NB4 (cell line): Measurements from ENCODE around the gene GPR151.

Source experiments
- DNase-seq: peaks from one replicate; pipeline ENCODE4 v3.0.0; 2010; ENCODE audit warnings: low read depth
- H3K4me3 ChIP-seq: one replicate; pipeline ENCODE4 v1.5.1; 2011; ENCODE audit warnings: mild to moderate bottlenecking, low read depth, low read length, moderate library complexity
- MYC ChIP-seq: IDR thresholded peaks from 2 replicates; pipeline ENCODE4 v1.6.1; 2011; ENCODE audit warnings: low read depth, low read length
- POLR2A ChIP-seq: IDR thresholded peaks from 2 replicates; pipeline ENCODE4 v1.6.1; 2011; ENCODE audit warnings: mild to moderate bottlenecking; ENCODE audit not compliant: insufficient read length; ENCODE audit errors: extremely low read depth
- TF ChIP-seq, protein P1 (sequence below): IDR thresholded peaks from 2 replicates; pipeline ENCODE4 v1.6.1; 2011; ENCODE audit warnings: low read depth, low read length
- TF ChIP-seq, protein P2 (sequence below): IDR thresholded peaks from one replicate; pipeline ENCODE4 v1.5.1; 2012; ENCODE audit warnings: low read depth, low read length

Gene GPR151

DNA sequence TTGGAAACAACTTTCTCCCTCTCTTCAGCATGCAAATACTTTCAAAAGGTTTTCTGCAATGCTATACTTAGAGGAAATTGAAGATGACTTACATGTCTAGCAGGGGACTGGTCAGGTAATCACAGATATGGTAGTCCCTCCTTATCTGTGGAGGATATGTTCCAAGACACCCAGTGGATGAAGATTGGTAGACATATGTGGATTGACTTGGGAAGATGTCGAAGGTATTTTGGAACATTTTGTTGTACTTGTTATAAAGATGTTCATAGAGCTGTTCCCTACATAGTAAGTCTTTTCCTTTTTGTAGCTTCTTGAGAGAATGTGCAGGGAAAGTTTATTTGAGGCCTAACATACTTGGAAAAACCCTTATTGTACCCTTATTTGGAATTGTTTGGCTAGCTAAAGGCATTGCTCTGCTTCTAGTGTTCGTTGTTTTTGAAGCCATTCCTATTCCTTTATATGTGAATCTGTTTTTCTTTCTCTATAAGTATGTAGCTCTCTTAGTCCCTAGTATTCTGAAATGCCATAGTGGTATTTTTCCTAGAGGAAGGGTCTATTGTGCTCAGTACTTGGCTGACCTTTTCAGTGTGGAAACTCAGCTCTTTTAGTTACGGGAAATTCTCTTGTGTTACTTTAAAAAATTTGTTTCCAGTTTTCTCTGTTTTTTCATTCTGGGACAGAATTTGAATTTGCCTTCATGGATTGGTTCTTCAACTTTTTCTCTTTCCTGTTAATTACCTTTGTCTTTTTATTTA lies 25.7 kb downstream of the GPR151 start:
- no peak for DNase-seq
- H3K4me3 ChIP-seq = no peak overlapping the region
- TF ChIP-seq, protein P1, sequence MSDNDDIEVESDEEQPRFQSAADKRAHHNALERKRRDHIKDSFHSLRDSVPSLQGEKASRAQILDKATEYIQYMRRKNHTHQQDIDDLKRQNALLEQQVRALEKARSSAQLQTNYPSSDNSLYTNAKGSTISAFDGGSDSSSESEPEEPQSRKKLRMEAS = no peak
- TF ChIP-seq POLR2A (no peak), MYC (no peak)
- TF ChIP-seq, protein P2, sequence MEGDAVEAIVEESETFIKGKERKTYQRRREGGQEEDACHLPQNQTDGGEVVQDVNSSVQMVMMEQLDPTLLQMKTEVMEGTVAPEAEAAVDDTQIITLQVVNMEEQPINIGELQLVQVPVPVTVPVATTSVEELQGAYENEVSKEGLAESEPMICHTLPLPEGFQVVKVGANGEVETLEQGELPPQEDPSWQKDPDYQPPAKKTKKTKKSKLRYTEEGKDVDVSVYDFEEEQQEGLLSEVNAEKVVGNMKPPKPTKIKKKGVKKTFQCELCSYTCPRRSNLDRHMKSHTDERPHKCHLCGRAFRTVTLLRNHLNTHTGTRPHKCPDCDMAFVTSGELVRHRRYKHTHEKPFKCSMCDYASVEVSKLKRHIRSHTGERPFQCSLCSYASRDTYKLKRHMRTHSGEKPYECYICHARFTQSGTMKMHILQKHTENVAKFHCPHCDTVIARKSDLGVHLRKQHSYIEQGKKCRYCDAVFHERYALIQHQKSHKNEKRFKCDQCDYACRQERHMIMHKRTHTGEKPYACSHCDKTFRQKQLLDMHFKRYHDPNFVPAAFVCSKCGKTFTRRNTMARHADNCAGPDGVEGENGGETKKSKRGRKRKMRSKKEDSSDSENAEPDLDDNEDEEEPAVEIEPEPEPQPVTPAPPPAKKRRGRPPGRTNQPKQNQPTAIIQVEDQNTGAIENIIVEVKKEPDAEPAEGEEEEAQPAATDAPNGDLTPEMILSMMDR = no peak

DNA sequence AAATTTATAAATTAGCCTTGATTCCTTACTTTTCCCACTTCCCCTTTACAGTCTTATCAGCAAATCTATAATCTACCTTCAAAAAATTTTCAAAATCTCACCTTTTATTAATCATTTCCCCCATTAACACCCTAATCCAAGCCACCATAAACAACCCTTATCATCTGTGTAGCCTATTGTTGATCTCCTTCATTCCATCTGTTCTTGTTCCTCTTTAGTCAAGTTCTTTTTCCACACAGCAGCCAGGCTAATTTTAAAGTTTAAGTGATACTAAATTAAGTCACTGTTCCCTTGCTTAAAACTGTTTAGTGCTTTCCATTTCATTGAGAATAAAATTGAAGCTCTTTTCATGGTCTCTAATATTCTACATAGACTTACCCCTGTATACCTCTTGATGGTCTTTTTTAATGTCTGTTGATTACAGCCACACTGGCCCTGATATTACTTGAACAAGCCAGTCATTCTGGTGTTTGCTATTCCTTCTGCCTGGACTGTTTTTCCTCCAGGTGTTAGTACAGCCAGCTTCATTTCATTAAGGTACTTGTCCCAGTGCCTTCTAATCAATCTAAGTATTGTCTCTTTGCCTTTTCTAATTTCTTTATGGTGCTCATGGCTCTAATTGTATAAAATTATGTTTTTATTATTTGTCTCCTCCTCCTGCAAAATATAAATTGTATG lies 31.1 kb downstream of the GPR151 start:
- DNase-seq = no peak
- H3K4me3 ChIP-seq = no peak overlapping the region
- TF ChIP-seq, protein P2 = no peak
- TF ChIP-seq POLR2A (no peak), MYC (no peak)
- TF ChIP-seq, protein P1 = no peak

DNA sequence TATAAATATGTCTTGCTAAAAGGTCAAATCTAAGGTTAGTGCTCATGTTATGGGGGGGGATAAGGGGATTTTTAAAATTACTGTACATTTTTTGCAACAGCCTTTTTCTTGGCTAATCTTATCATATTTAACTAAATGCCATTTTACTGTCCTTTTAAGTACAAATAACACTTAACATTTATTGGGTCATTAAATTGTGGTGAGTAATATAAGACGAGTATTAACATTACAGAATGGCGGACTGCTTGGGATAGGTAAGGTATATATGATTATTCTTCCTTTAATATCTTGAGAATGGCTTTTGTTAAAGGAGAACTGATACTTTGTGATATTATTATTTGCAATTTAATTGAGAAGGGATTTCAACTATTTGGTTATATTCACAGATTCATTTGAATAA lies 33.2 kb downstream of the GPR151 start:
- TF ChIP-seq, protein P2 = no peak
- TF ChIP-seq MYC = no peak
- TF ChIP-seq, protein P1 = no peak
- TF ChIP-seq POLR2A = no peak
- no peak overlapping the region for H3K4me3 ChIP-seq
- DNase-seq = no peak

DNA sequence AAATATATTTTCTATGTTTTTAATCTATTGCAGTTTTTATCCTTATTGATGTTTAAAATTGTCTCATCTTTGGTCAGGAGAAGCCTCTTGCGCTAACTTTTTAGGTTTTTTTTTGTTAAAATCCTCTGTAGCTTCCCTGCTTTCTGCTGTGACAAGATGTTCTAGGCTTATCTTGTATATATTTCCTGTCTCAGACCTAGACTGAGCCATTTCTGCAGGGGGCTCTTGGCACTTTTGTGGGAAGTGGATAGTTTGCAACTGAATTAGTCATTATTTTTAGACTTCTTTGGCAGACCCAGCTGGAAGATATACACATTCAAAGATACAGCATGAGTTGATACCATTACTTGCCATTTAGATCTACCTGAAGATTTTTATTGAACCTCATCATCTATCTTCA lies 40.1 kb downstream of the GPR151 start:
- no peak for DNase-seq

DNA sequence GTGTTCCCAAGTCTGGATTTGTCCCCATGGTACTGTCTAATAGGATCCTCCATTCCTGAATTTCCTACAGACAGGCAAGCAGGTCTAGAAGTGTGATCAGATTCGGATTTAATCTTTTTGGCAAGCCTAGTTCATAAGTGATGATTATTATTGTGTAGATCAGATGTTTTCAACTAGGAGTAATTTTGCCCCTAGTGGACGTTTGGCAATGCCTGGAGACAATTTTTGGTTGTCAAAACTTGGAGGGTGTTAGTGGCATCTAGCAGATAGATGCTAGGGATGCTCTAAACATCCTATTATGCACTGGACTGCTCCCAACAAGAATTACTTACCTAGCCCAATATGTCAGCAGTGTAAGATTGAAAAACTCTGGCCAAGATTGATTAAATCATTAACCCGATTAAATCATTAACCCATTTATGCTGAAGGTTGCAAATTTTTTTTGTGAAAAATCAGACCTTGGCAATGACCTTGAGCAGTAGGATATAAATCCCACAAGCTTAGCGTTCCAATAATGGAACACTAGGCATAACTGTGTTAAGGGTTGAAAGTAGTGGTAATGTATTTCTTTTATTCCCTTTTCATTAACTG lies 40.7 kb downstream of the GPR151 start:
- DNase-seq = no peak
- H3K4me3 ChIP-seq = no peak overlapping the region
- TF ChIP-seq POLR2A (no peak), MYC (no peak)
- TF ChIP-seq, protein P1 = no peak
- TF ChIP-seq, protein P2 = no peak

More for the DNA sequence above, 40.1 kb downstream of the GPR151 start:
- TF ChIP-seq MYC = no peak
- TF ChIP-seq POLR2A = no peak
- TF ChIP-seq, protein P1 = no peak
- H3K4me3 ChIP-seq = no peak overlapping the region

DNA sequence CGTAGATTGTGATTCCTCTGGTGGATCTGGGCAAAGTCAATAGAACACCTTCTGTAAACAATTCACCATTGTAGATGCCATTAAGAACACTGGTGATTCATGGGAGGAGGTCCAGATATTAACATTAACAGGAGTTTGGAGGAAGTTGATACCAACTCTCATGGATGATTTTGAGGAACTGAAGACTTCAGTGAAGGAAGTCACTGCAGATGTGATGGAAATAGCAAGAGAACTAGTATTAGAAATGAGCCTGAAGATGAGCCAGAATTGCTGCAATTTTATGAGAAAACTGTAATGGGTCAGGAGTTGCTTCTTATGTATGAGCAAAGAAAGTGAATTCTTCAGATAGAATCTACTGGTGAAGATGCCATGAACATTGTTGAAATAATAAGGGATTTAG lies 41.9 kb downstream of the GPR151 start:
- TF ChIP-seq POLR2A = no peak
- no peak for TF ChIP-seq MYC
- TF ChIP-seq, protein P1 = no peak
- TF ChIP-seq, protein P2 = no peak
- peak; percentile 17 for DNase-seq
- H3K4me3 ChIP-seq = no peak overlapping the region
